WTC11 (cell line): ENCODE results near the gene TSACC.

ENCODE experiments used
- CTCF ChIP-seq: fragments of 200-600 bp; IDR thresholded peaks from 2 replicates; pipeline ENCODE4 v1.8.0; 2022; ENCODE audit warnings: antibody characterized with exemption
- ZNF263 ChIP-seq: sonication (generic); formaldehyde crosslinking; IDR thresholded peaks from 2 replicates; pipeline ENCODE4 v1.8.1; 2022; ENCODE audit warnings: low read depth, mild to moderate bottlenecking, moderate library complexity, missing genetic modification reagents

GRCh38 chr1:156378557-156378956 lies 40.2 kb downstream of the TSACC start:
- TF ChIP-seq ZNF263 (no peak), CTCF (no peak)
